CD4-positive, CD25-positive, alpha-beta regulatory T cell (primary cell): ENCODE data around the gene TRAF3. TPM values are rescaled to one million over a fixed set of nuclear protein-coding genes. Genes with fewer than 3 reads are reported as not detected.
"Not testable (repeated sequence)": the region's sequence is repeated elsewhere in the genome, so short reads cannot be mapped to it uniquely, and the experiment has no call there.

ENCODE experiments used
- ATAC-seq, 2 donors: fragments of 150-1000 bp; cut with Tn5 transposase; one replicate each; pipeline ENCODE4 v1.10.0; 2021; ENCODE audit warnings: low read depth in 2 of 2, moderate number of reproducible peaks in 2 of 2, moderate library complexity in 1 of 2
- DNase-seq, 3 donors: peaks; one replicate each; pipeline versions ENCODE4 v3.0.0 to v3.0.0-alpha.2; 2012 to 2022; ENCODE audit warnings: mixed read lengths in 1 of 3
- H3K27ac ChIP-seq: one replicate; pipeline ENCODE4 v1.7.0; 2013; ENCODE audit warnings: mild to moderate bottlenecking, low read length; ENCODE audit not compliant: insufficient read depth, poor library complexity, severe bottlenecking
- H3K27me3 ChIP-seq: one replicate; pipeline ENCODE4 v1.7.0; 2013; ENCODE audit warnings: low read length; ENCODE audit not compliant: control insufficient read depth, insufficient read depth
- H3K36me3 ChIP-seq: one replicate; pipeline ENCODE4 v1.7.0; 2013; ENCODE audit warnings: mild to moderate bottlenecking, low read length, moderate library complexity; ENCODE audit not compliant: control insufficient read depth, insufficient read depth
- H3K4me1 ChIP-seq: 2 replicates; pipeline ENCODE4 v1.7.0; 2013; ENCODE audit warnings: mild to moderate bottlenecking, low read length; ENCODE audit not compliant: insufficient read depth, control insufficient read depth, poor library complexity, severe bottlenecking
- H3K4me3 ChIP-seq: one replicate; pipeline ENCODE4 v1.7.0; 2013; ENCODE audit warnings: low read depth, mild to moderate bottlenecking, low read length, moderate library complexity
- H3K9me3 ChIP-seq, 2 experiments: 1 replicate in 1 of 2; 2 replicates in 1 of 2; pipeline ENCODE4 v1.7.0; 2013; ENCODE audit warnings: low read length in 2 of 2, mild to moderate bottlenecking in 1 of 2, moderate library complexity in 1 of 2; ENCODE audit not compliant: control insufficient read depth in 2 of 2
- H3K27ac Mint-ChIP-seq, 3 donors: one replicate each; pipeline ENCODE4 v1.8.0; 2020 to 2022; ENCODE audit warnings: mild to moderate bottlenecking in 3 of 3, mixed read lengths in 3 of 3, moderate library complexity in 2 of 3
- H3K27me3 Mint-ChIP-seq: one replicate; pipeline ENCODE4 v1.8.0; 2022; ENCODE audit warnings: mild to moderate bottlenecking, mixed read lengths
- H3K36me3 Mint-ChIP-seq: one replicate; pipeline ENCODE4 v1.8.0; 2020; ENCODE audit warnings: mixed read lengths
- H3K4me1 Mint-ChIP-seq, 4 donors: one replicate each; pipeline ENCODE4 v1.8.0; 2020 to 2022; ENCODE audit warnings: mixed read lengths in 4 of 4, mild to moderate bottlenecking in 1 of 4
- H3K4me3 Mint-ChIP-seq, 4 donors: one replicate each; pipeline ENCODE4 v1.8.0; 2020 to 2022; ENCODE audit warnings: mild to moderate bottlenecking in 4 of 4, mixed read lengths in 4 of 4, moderate library complexity in 3 of 4
- H3K9me3 Mint-ChIP-seq, 7 donors: one replicate each; pipeline ENCODE4 v1.8.0; 2020 to 2022; ENCODE audit warnings: mixed read lengths in 7 of 7, mild to moderate bottlenecking in 3 of 7, moderate library complexity in 2 of 7
- polyA plus RNA-seq, 4 donors: library from polyadenylated mRNA; unstranded; fragments of 300-500 nt; fragmentation: Illumina TruSeq; gene quantifications; one replicate each; pipeline ENCODE4 v1.2.3, GENCODE V29; 2021
- total RNA-seq: library from RNA; stranded (reverse); gene quantifications from one replicate; pipeline ENCODE4 v1.2.3, GENCODE V29; 2022

TRAF3 gene
- total and polyA plus RNA-seq, 5 donors from 2014 or later = 17.7 to 71.2 (median 22.5) TPM

GRCh38 chr14:102922490-102923200 lies 145.4 kb downstream of the TRAF3 start, which contains the start of gene AMN:
TSS of gene AMN (plus strand) at chr14:102922663. CDS start at chr14:102922689, 26 bp downstream.
- Mint-ChIP-seq H3K4me3 (peak within 1 kb of the TSS; percentile 19 to 71 (median 55)), H3K9me3 (no peaks in the 10 kb centered on the region), H3K4me1 (peaks cover 0 to 16% (median 5%) of the 10 kb centered on the region in 4 donors), H3K27me3 (peaks cover 38% of the 10 kb centered on the region), H3K36me3 (no peaks in the 10 kb centered on the region), H3K27ac (no peak within 1 kb of the TSS)
- H3K4me3 ChIP-seq = no peak within 1 kb of the TSS
- DNase-seq = peak in 1 of 3 donors; percentile 30
- H3K4me1 ChIP-seq = peaks cover 20% of the 10 kb centered on the region
- peaks cover 4% of the 10 kb centered on the region for H3K27me3 ChIP-seq
- H3K9me3 ChIP-seq = no peaks in the 10 kb centered on the region
- ATAC-seq = peak in 1 of 2 donors; percentile 24
- no peak within 1 kb of the TSS for H3K27ac ChIP-seq
- no peaks in the 10 kb centered on the region for H3K36me3 ChIP-seq

- no peak for DNase-seq
- H3K4me1 ChIP-seq = peaks cover 26% of the 10 kb centered on the region
- no peak overlapping the region for H3K27ac ChIP-seq
- Mint-ChIP-seq H3K9me3 (no peaks in the 10 kb centered on the region), H3K27me3 (peaks cover 44% of the 10 kb centered on the region), H3K4me1 (peaks cover 0 to 16% (median 5%) of the 10 kb centered on the region in 4 donors), H3K36me3 (no peaks in the 10 kb centered on the region), H3K27ac (no peak overlapping the region), H3K4me3 (peak overlapping the region; percentile 19 to 71 (median 55))
- H3K9me3 ChIP-seq = no peaks in the 10 kb centered on the region
- no peak for ATAC-seq
- peaks cover 4% of the 10 kb centered on the region for H3K27me3 ChIP-seq
- H3K36me3 ChIP-seq = no peaks in the 10 kb centered on the region
- no peak overlapping the region for H3K4me3 ChIP-seq
Observed at GRCh38 chr14:102923201-102923924, 146.1 kb downstream of the TRAF3 start.

GRCh38 chr14:102923925-102924486 lies 146.8 kb downstream of the TRAF3 start:
- Mint-ChIP-seq H3K9me3 (peaks cover 0 to 1% (median 0%) of the 10 kb centered on the region in 7 donors), H3K27ac (peak overlapping the region in 1 of 3 donors; percentile 43), H3K4me3 (peak overlapping the region in 3 of 4 donors; percentile 10 to 48 (median 24)), H3K36me3 (no peaks in the 10 kb centered on the region), H3K4me1 (peaks cover 0 to 20% (median 5%) of the 10 kb centered on the region in 4 donors), H3K27me3 (peaks cover 46% of the 10 kb centered on the region)
- Histone ChIP-seq H3K27ac (no peak overlapping the region), H3K9me3 (no peaks in the 10 kb centered on the region), H3K36me3 (no peaks in the 10 kb centered on the region), H3K4me3 (no peak overlapping the region), H3K4me1 (peaks cover 32% of the 10 kb centered on the region), H3K27me3 (peaks cover 4% of the 10 kb centered on the region)
- DNase-seq = no peak
- no peak for ATAC-seq

GRCh38 chr14:102924632-102925588 lies 147.7 kb downstream of the TRAF3 start:
- DNase-seq = no peak
- Mint-ChIP-seq H3K36me3 (no peaks in the 10 kb centered on the region), H3K4me1 (peaks cover 0 to 20% (median 5%) of the 10 kb centered on the region in 4 donors), H3K9me3 (peaks cover 0 to 1% (median 0%) of the 10 kb centered on the region in 7 donors), H3K4me3 (peak overlapping the region in 3 of 4 donors; percentile 10 to 48 (median 24)), H3K27me3 (peaks cover 46% of the 10 kb centered on the region), H3K27ac (peak overlapping the region in 1 of 3 donors; percentile 43)
- no peak overlapping the region for H3K27ac ChIP-seq
- ATAC-seq = no peak
- H3K4me1 ChIP-seq = peaks cover 41% of the 10 kb centered on the region
- no peaks in the 10 kb centered on the region for H3K36me3 ChIP-seq
- H3K27me3 ChIP-seq = peaks cover 4% of the 10 kb centered on the region
- H3K9me3 ChIP-seq = no peaks in the 10 kb centered on the region
- H3K4me3 ChIP-seq = no peak overlapping the region

GRCh38 chr14:102925646-102926045 lies 148.4 kb downstream of the TRAF3 start:
- no peak overlapping the region for H3K27ac Mint-ChIP-seq
- DNase-seq (no peak), ATAC-seq (no peak)
- H3K9me3 Mint-ChIP-seq = peaks cover 0 to 1% (median 0%) of the 10 kb centered on the region in 7 donors
- Histone ChIP-seq H3K36me3 (no peaks in the 10 kb centered on the region), H3K27ac (no peak overlapping the region), H3K4me1 (peaks cover 48% of the 10 kb centered on the region), H3K27me3 (peaks cover 4% of the 10 kb centered on the region), H3K9me3 (no peaks in the 10 kb centered on the region), H3K4me3 (no peak overlapping the region)
- peaks cover 48% of the 10 kb centered on the region for H3K27me3 Mint-ChIP-seq
- peak overlapping the region in 1 of 4 donors; percentile 65 for H3K4me3 Mint-ChIP-seq
- peaks cover 0 to 20% (median 5%) of the 10 kb centered on the region in 4 donors for H3K4me1 Mint-ChIP-seq
- no peaks in the 10 kb centered on the region for H3K36me3 Mint-ChIP-seq

GRCh38 chr14:102926104-102926503 lies 148.9 kb downstream of the TRAF3 start:
- no peak overlapping the region for H3K27ac Mint-ChIP-seq
- no peak overlapping the region for H3K4me3 ChIP-seq
- ATAC-seq (no peak), DNase-seq (no peak)
- H3K27me3 Mint-ChIP-seq = peaks cover 51% of the 10 kb centered on the region
- no peaks in the 10 kb centered on the region for H3K36me3 Mint-ChIP-seq
- H3K27me3 ChIP-seq = peaks cover 4% of the 10 kb centered on the region
- H3K9me3 ChIP-seq = no peaks in the 10 kb centered on the region
- peaks cover 48% of the 10 kb centered on the region for H3K4me1 ChIP-seq
- H3K36me3 ChIP-seq = no peaks in the 10 kb centered on the region
- peaks cover 0 to 20% (median 5%) of the 10 kb centered on the region in 4 donors for H3K4me1 Mint-ChIP-seq
- H3K27ac ChIP-seq = no peak overlapping the region
- H3K4me3 Mint-ChIP-seq = peak overlapping the region in 3 of 4 donors; percentile 5 to 65 (median 43)
- H3K9me3 Mint-ChIP-seq = peaks cover 0 to 1% (median 0%) of the 10 kb centered on the region in 7 donors

- DNase-seq, H3K27ac ChIP-seq, H3K27me3 ChIP-seq, H3K9me3 Mint-ChIP-seq, ATAC-seq, H3K36me3 ChIP-seq, H3K4me3 ChIP-seq, H3K9me3 ChIP-seq, H3K36me3 Mint-ChIP-seq, H3K27ac Mint-ChIP-seq: not testable (repeated sequence)
- peaks cover 48% of the 10 kb centered on the region for H3K4me1 ChIP-seq
- H3K27me3 Mint-ChIP-seq = peaks cover 51% of the 10 kb centered on the region
- H3K4me1 Mint-ChIP-seq = peaks cover 0 to 22% (median 5%) of the 10 kb centered on the region in 4 donors
- H3K4me3 Mint-ChIP-seq = peak overlapping the region in 1 of 4 donors; percentile 61
Observed at GRCh38 chr14:102926840-102927239, 149.6 kb downstream of the TRAF3 start.
